ENCODE data around the gene RAG2. TPM values are rescaled to one million over a fixed set of nuclear protein-coding genes. Genes with fewer than 3 reads are reported as not detected.

Gene RAG2
- total and polyA plus RNA-seq, 10 of the 15 experiments (the other 5 are each of a cell fraction or from before 2014, with no cell fraction given), result not detected

DNA sequence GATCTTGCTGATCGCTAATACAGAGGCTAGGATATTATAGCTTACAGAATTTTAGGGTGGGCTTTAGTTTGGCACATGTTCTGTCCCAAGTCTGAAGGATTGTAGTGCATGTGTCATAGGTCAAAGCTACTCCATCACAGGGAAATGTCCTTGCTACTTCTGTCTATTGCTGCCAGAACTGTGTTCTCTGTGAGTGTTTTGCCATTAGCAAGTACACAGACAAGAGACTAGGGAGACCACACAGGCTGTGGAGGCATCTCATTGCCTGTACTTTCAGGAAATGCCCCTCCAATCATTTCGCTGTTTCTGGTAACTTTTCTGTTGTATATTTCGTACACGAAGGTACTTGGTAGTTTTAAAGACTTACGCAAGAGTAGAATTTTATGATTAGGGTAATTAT lies 25.5 kb upstream of the RAG2 start (continued):
- no peak for TF ChIP-seq IRF3 (IDR thresholded peaks at IDR 0.05)
- no peak for TF ChIP-seq ZBTB40 (IDR thresholded peaks at IDR 0.05; ENCODE audit: borderline replicate concordance)

DNA sequence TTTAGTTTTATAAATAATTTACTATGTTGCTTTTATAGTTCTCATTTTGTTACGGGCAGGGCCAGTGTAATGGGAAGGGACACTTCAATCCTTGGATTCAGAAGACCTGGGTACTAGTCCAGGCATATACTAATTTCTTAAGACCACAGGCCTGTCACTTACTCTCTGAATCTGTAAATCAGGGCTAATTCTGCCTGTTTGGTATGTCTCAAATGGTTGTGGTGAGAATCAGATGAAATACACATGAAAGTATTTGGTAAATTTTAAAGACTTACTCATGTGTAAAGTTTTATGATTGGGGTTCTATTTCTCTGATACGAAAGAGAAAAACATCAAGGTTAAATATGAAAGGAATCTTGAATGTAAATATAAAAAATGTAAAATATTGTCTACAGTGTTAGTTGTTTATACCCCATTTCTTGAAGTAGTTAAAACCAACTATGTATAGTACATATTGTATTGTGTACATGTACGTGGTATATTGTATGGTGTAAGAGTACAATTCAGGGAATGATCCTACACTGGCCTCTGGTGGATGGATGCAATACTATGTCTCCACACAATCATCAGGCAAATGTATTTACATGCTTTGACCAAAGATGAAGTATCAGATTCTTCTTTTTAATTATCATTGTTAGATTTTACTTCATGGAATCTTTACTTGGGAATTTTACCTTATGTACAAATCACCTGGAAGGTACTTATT lies 24.5 kb upstream of the RAG2 start:
- H2AFZ ChIP-seq (ENCODE audit: control insufficient read depth, low read depth, low read length), result no peak overlapping the region
- WGBS (ENCODE audit: insufficient coverage, insufficient replicate concordance, low lambda C conversion rate, missing lambda C conversion rate), result 2% methylated on average over 3 of the region's 3 CpGs
- no TSS peak for BruUV-seq (replicated peaks)
- no peak overlapping the region for H3K9ac ChIP-seq (ENCODE audit: control insufficient read depth, insufficient read depth, low read length)
- H3K9me3 ChIP-seq (replicated peaks; ENCODE audit: control insufficient read depth, insufficient read depth, low read length), result no peaks in the 10 kb centered on the region
- peak; percentile 59 for FAIRE-seq
- CTCF ChIA-PET, result interaction anchor here (1.4 to 2.4 kb wide), 2 partner anchors 58 to 59 kb away, joined by 8 to 9 read pairs; no protein-coding TSS in a partner anchor
- no peak overlapping the region for H3K4me3 ChIP-seq
- H3K27ac ChIP-seq (ENCODE audit: control insufficient read depth, insufficient read depth), result no peak overlapping the region
- peaks cover 0 to 3% of the 10 kb centered on the region in 2 experiments; a peak in 2 of 4 replicates for H3K27me3 ChIP-seq (replicated peaks in 1 of 2; ENCODE audit: control insufficient read depth in 2 of 2, insufficient read depth in 2 of 2, low read length in 1 of 2)
- intact Hi-C loops (cut with micrococcal nuclease; ENCODE audit: unreplicated experiment) (loop anchor here (2.0 kb wide), 1 partner anchor 56 kb away; no protein-coding TSS in a partner anchor), in situ Hi-C loops (cut with MboI) (no loop called here)
- SMC1A ChIA-PET (ENCODE audit: uncharacterized antibody, unreplicated experiment), result interaction anchor here (0.8 kb wide), 1 partner anchor 130 kb away, joined by 3 read pairs; no protein-coding TSS in a partner anchor
- H3K4me1 ChIP-seq (ENCODE audit: control insufficient read depth, insufficient read depth, low read length), result no peaks in the 10 kb centered on the region
- H3K79me2 ChIP-seq (ENCODE audit: control insufficient read depth, insufficient read depth, low read length), result no peaks in the 10 kb centered on the region
- RAD21 ChIA-PET (ENCODE audit: unreplicated experiment), result no interaction called here
- H4K20me1 ChIP-seq (ENCODE audit: control insufficient read depth, insufficient read depth), result no peaks in the 10 kb centered on the region
- no peak for DNase-seq (ENCODE audit: low read depth, low spot score)
- ATAC-seq, result peak; percentile 66
- POLR2A ChIA-PET, result no interaction called here
- no peak overlapping the region for H3K4me2 ChIP-seq (ENCODE audit: control insufficient read depth, insufficient read depth)
- no peaks in the 10 kb centered on the region for H3K36me3 ChIP-seq (ENCODE audit: control insufficient read depth in 2 of 2, insufficient read depth in 2 of 2, low read length in 1 of 2)
- TF ChIP-seq SMC3 (IDR thresholded peaks at IDR 0.05; ENCODE audit: borderline replicate concordance, low read length) (peak; percentile 77), RAD21 (IDR thresholded peaks at IDR 0.05; ENCODE audit: insufficient read depth, low read depth, low read length) (peak; percentile 59), NR2C2 (IDR thresholded peaks at IDR 0.05; ENCODE audit: borderline replicate concordance, control insufficient read depth, insufficient read length, low read depth) (no peak), CTCF (IDR thresholded peaks at IDR 0.05 in 2 of 3, conservative IDR thresholded peaks at IDR 0.05 in 1 of 3; ENCODE audit: control insufficient read depth in 2 of 3, extremely low read depth in 1 of 3, insufficient read depth in 1 of 3, low read depth in 3 of 3, low read length in 3 of 3) (peak; percentile 42 to 57 (median 48); a peak in 4 of 6 replicates), SIN3A (IDR thresholded peaks at IDR 0.05; ENCODE audit: low read depth, low read length) (no peak)
- TF ChIP-seq, protein P1, sequence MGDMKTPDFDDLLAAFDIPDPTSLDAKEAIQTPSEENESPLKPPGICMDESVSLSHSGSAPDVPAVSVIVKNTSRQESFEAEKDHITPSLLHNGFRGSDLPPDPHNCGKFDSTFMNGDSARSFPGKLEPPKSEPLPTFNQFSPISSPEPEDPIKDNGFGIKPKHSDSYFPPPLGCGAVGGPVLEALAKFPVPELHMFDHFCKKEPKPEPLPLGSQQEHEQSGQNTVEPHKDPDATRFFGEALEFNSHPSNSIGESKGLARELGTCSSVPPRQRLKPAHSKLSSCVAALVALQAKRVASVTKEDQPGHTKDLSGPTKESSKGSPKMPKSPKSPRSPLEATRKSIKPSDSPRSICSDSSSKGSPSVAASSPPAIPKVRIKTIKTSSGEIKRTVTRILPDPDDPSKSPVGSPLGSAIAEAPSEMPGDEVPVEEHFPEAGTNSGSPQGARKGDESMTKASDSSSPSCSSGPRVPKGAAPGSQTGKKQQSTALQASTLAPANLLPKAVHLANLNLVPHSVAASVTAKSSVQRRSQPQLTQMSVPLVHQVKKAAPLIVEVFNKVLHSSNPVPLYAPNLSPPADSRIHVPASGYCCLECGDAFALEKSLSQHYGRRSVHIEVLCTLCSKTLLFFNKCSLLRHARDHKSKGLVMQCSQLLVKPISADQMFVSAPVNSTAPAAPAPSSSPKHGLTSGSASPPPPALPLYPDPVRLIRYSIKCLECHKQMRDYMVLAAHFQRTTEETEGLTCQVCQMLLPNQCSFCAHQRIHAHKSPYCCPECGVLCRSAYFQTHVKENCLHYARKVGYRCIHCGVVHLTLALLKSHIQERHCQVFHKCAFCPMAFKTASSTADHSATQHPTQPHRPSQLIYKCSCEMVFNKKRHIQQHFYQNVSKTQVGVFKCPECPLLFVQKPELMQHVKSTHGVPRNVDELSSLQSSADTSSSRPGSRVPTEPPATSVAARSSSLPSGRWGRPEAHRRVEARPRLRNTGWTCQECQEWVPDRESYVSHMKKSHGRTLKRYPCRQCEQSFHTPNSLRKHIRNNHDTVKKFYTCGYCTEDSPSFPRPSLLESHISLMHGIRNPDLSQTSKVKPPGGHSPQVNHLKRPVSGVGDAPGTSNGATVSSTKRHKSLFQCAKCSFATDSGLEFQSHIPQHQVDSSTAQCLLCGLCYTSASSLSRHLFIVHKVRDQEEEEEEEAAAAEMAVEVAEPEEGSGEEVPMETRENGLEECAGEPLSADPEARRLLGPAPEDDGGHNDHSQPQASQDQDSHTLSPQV (IDR thresholded peaks at IDR 0.05), result 0 out of 2 replicates have a peak, but pooled peaks have one; percentile 18
